Activated CD4-positive, alpha-beta T cell treated with anti-CD3 and anti-CD28 coated beads for 1 hour (primary cell): ENCODE results near the gene XRN2.

Source experiments
- DNase-seq: peaks from one replicate; pipeline ENCODE4 v3.0.0-alpha.2; 2020

XRN2 gene

DNA sequence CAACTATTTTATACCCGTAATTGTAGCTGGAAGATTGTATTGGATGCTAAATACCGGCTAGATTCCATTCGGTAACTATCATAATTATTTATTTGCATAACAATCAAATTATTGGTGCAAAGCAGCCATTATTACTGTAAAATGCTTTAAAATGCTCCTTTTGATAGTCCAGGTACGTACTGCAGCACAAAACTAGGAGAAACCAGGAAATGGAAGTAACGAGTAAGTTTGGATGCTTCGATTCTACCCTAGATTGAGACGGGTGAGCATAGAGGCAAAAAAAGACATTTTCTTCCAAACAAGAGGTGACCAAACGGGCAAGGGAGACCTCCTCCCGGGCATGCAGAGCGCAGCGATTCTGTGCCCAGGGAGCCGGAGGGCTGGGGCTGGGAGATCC lies 469 bp upstream of the XRN2 start:
- no peak for DNase-seq

DNA sequence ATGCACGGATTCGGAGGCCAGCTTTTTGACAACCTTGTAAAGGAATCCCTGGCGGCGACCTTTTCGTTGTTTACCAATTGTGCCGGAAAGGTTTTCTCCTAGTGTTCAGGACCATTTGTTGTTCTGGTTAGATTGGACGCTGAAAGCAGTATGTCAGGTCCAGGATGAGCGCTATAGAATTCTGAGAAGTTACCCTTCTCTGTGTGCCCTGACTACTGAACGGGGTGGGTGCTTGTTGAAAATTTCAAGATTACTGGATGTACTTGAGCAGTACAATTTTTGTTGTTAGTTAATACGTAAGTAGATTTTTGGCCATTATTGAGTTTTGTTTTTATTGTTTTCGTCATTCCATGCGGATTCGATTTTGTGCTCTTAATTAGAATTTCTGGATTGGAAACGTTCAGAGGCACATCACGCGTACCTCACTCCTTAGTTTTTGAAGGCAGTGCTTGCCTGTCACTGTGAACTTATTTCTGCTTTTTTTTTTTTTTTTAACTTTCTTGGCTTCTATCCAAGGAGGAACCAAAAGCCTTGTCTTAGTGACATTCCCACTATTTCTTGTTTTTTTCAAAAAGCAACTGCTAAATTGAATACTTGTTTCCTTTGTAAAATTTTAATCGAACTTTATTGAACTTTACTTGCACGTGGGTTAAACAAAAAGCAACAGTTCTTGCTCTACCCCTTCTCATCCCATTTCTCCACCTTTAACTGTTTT lies 898 bp downstream of the XRN2 start:
- DNase-seq, result no peak

DNA sequence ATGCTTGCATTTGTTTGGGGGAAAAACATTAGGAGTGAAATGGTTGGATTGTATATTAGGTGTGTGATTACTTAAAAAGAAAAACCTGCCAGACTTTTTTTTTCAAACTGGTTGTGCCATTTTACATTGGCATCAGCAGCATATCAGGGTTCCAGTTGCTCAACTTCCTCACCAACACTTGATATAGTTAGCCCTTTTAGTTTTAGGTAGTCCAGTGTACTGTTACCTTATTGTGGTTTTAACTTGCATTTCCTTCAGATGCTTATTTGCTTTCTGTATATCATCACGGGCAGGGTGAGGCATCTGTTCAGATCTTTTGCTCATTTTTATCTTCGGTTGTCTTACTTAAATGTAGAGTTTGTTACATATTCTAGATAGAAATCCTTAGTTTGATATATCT lies 5.2 kb downstream of the XRN2 start:
- no peak for DNase-seq

DNA sequence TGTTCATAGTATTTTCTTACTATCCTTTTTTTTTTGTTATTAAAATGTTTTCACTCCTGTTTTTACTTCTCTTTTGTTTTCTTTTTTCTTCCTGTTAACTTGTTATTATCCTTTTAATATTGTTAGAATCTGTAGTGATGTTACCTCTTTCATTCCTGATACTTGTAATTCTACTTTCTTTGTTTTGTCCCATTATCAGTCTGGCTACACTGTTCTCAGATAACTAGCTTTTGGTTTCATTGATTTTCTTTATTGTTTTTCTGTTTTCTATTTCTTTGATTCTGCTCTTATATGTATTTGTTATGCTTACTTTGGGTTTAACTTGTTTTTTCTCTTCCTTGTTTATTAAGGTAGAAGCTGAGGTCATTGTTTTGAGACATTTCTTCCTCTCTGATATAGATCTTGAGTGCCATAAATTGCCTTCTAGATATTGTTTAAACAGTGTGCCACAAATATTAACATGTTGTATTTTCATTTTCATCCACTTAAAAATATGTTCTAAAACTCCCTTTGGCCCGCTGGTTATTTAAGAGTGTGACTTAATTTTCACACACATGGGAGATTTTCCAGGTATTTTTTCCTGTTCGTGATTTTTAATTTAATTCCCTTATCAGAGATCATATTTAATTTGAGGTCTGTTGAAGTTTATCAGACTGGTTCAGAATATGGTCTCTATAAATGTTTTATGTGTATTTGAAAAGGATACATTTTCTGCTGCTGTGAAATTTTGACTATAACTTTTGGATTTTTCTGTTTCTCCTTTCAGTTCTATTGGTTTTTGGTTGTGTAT lies 6.7 kb downstream of the XRN2 start:
- no peak for DNase-seq

DNA sequence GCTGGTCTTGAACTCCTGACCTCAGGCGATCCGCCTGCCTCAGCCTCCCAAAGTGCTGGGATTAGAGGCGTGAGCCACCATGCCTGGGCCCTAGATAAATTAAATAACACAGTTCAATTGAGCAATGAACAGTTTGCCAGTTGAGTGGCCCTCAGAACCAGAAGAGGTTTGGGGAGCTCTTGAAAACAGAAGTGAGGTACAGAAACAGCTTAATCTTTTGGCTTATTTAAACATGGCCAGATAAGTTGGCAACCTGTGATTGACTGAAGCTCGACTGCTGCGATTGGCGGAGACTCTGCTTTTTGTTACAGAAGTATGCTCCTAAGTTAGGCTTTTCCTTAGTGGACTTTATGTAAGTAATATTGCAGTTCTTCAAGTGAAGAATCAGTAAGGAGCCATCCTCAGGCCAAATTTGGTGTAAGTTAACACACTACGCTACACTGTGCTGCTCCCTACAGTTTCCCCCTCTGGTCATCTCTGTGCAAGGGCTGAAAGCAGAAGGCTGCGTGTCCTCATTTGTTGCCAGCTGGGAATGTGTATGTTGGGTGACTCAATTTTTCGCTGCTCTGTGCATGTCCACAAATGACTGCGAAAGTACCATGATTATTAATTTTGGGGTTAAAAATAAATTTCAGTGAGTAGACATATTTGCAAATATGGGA lies 9.8 kb downstream of the XRN2 start:
- DNase-seq, result no peak

DNA sequence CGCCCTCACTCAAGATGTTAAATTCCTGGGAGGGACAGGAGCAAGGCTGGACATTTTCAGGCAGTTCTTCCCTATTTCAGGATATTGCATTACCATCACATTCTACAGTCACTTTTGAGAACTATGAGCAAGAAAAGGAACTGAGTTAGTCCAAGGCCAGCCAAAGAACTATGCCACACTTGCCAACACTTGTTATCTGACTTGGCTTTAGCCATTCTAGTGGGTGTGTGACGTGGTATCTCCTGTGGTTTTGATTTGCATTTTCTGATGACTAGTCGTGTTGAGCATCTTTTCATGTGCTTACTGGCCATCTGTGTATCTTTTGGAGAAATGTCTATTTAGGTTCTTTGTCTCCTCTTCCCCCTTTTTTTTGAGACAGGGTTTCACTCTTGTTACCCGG lies 12.0 kb downstream of the XRN2 start:
- no peak for DNase-seq

DNA sequence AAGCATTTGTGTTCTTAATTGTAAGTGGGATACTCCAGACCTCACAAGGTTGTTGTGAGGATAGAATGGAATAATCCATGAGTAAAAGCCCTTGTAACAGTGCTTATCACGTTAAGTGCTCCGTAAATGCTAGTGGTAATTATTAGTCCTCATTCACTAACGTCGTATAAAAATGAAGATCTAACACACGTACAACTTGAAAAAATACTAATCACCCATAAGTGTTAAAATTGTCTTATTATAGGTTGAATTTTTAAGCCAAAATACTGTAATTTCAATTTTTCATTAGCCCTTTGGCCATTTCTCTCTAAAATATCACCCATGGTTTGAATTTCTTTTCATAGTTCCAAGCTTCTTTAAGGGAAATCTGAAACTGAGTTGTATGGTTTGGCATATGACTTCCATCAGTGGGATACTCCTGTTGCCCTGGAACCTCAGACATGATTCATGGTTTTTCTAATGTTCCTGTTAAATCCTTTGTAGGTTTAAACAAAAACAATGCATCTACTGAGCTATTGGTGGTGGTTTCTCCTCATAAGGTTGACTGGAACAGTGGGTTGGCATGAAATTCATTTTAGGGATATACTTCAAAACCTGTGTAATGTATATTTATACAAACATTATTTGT lies 19.1 kb downstream of the XRN2 start:
- DNase-seq, result no peak

DNA sequence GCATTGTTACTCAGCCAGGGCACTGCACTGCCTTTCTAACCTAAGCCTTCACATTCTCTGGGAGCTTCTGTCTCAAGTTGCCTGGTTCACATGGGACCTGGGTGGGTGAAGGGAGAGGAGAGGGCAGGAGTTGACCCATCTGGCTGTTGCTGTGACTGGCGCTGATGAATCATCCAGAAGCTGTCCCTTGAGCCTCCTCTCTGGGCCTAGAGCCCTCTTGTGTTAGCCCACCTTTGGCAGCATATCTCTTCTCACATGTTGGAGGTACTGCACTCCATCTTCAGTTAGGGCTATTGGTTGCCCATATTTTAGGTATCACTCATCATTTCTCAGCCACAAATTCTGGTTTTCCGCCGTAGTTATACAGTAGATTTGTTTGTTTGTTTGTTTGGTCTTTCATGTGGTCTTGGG lies 19.8 kb downstream of the XRN2 start:
- no peak for DNase-seq

DNA sequence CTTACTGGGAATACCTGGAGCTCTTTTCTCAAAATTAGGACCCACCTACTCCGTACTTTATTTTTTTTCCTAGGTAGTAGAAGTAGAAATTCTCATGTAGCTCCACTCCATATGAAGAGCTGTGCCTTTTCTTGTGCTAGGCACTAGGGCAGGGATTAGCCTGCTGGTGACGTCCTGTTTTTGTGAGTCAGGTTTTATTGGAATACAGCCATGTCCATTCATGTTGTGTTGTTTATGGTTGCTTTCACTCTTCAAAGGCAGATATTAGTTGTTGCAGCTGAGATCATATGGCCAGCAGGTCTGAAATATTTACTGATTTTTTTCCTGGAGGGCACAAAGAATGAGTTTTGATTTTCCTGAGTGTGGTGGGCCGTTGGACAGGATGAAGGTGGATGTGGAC lies 20.5 kb downstream of the XRN2 start:
- no peak for DNase-seq

DNA sequence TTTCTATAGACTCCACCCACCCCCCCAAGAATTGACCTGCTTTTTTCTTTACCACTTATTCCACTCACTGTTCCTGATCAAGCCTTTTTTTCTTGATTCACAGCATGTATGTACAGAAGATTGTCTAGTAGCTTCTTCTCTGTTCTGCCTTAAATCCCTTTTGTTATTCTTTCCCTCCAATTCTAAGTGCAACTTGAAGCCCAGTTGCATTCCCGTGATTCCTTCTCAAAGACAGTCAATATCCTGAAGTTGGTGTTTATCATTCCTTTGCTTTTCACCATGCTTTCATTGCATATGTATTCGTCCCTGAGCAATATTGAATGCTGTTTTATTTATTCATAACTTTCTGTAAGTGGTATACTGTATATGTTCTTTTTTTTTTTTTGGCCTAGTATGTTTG lies 21.0 kb downstream of the XRN2 start:
- DNase-seq, result no peak

DNA sequence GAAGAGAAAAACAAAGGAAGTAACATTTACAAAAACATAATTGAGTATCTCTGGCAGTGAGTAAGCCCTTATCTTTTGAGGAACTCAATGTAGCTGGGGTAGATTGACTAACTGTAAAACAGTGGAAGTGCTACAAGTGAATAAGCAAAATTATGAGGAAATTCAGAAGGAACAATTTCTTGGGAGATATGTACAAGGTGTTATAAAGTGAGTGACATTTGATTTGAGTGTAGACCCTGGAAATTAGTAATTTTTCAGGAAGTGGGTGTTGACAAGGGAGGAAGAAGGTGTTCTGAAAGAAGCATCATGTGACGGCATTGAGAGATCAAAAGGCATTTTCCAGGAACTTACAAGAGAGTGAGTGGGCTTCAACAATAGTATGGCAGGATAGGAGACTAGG lies 22.2 kb downstream of the XRN2 start:
- no peak for DNase-seq

DNA sequence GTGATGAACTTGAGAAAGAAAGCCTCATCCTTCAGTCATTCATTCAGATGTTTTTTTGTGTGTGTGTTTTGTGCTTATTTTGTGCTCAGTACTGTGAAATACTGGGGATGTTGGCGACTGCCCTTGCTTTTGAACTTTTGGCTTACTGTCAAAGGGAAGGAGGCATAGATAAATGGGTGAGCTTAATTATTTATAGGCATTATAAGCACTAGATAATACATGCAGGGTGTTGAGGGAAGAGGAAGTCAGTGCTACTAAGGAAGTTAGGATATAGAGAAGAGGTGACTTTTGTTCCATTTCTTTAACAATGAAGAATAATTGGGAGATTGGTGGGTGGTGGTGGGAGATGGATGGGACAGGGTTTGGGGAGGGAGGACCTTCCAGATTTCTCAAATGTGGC lies 23.6 kb downstream of the XRN2 start:
- DNase-seq, result no peak

DNA sequence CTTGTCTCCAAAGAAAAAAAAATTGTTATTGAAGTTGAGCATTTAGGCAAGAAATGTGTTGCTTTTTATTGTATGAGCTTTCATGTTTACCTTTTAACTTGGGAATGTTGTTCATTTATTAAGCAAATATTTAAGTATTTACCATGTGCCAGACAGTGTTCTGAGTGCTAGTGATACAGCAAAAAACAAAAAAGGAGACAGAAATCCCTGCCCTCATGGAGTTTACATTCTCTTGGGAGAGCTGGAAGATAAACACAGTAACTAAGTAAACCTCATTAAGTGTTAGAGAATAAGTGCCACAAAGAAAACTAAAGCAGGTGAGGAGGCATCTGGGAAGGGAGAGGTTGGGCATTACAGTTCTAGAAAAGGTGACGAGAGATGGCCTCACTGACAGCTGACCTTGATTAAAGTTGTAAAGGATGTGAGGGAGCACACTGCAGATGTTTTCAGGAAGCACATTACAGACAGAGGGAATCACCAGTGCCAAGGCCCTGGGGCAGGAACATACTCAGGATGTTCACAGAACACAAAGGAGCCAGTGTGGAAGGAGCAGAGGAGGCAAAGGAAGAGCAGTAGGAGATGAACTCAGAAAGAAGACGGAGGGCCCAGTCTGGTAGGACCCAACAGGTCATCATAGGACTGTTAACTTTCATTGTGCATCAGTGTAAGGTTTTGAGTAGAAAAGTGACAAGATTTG lies 33.5 kb downstream of the XRN2 start:
- DNase-seq, result no peak

DNA sequence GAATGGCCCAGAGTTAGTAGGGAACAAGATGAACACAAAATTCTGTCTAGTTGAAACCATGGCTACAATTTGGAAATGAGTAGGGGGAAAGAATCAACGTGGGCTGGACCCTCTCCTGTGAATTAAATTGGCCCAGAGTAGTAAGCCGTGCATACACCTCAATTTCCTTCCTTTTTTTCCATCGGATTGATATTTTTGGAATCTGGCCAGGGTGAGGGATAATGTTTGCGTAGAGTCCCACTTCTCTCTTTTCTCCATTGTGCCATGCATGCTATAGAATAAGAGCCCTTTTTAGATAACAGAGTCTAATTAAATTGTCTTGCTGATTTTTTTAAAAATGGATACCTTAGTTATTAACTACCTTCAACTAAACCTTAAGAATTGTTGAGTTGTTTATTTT lies 35.2 kb downstream of the XRN2 start:
- DNase-seq, result no peak

DNA sequence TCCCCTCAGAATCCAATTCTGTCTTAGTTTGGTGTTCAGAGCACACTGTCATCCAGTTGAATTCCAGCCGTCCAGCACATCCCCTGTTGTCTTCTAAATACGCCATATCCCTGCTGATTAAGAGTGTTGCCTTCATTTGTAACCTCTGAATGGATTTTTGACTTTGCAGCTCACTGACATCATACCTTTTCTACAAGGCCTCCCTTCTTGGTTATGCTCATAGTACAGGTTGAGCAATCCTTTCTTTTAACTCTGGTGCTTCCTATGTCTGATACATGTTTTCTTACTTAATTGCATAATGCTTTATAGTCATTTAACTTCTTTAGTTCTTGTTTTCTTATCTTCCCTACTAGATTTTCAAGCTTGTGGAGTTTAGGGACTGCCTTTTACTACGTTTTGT lies 36.4 kb downstream of the XRN2 start:
- no peak for DNase-seq

DNA sequence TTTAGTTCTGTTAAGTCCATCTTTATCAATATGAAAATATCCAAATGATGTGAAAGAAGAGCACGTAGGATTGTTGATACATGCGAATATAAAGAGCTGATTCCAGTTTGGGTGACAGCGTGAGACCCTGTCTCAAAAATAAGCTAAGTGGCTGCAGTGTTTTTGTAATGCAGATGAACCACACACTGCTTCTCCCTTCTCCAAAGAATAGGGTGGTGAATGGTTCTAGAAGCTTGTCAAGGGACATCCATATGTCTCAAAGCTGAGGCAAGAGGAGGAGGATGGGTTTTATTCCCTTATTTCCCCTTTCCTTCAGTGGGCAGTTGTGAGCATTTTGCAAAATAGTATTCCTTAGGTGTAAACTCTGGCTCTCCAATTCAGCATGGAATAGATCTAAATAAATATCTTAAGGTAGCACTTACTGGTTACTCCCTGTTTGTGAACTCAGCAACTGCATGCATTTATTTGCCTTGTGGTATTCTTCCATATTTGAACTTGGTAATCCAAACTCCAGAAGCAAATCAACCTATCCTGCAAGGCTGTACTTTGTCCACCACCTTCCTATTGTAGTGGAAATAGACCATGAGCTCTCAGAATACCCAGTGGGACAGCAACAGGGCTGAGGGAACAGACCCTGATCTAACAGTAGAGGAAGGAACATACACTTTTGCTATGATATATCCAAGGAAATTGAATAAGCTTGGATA lies 38.0 kb downstream of the XRN2 start:
- no peak for DNase-seq

DNA sequence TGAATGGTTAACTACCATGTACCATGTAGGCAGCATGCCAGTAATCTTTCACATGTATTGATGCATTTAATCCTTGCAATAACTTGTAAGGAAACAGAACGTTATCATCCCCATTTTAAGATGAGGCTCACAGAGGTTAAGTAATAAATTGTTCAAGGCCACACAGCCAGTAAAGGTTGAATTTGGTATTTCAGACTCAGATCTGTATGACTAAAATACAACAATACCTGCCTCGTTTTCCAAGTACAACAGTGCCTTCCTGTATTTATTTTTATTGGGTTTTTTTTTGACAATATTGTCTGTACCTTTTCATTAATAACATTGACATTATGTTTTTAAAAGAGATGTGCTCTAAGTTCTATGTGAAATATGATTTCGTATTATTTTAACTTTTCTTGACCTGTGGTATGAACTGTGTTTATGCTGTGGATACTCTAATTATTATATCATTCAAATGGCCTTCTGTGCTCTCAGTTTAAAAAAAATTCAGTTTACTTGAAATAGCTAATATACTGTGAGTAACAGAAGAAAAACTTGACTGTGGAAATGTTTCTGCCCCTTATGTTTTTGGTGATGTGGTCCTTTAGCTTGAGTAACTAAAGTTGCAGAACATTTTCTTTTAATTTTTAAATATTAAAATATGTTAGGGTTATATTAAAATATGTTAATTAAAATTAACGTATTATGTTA lies 39.7 kb downstream of the XRN2 start:
- DNase-seq, result no peak

DNA sequence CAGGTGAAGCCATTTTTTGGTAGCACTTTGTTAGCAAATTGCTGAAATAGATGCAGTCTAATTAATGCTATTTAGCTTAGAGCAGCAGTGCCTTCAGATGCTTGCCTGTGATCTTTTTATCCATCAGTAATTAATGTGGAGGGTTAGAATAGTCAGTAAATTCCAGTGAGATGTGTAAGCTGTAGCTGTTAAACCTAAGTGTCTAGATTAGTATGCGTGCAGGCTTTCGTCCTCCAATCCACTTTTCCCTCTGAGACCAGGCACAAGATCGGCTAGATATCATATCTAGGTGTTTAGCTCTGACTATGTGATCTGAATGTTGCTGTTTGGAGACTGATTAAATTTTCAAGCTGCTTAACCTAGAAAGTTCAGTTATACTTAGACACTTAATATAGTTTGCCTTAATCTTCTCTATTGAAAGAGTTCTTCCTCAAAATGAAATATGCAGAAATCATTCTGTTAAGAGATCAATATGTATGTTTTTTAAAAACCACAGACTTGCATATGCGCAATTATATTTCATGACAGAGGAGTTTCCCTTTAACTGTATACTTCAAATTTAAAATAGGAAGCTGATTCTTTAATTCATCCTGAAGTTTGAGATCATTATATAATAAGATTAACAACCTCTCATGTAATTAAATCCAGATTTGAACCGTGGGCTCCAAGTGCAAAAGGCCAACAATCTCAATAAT lies 41.2 kb downstream of the XRN2 start:
- no peak for DNase-seq

DNA sequence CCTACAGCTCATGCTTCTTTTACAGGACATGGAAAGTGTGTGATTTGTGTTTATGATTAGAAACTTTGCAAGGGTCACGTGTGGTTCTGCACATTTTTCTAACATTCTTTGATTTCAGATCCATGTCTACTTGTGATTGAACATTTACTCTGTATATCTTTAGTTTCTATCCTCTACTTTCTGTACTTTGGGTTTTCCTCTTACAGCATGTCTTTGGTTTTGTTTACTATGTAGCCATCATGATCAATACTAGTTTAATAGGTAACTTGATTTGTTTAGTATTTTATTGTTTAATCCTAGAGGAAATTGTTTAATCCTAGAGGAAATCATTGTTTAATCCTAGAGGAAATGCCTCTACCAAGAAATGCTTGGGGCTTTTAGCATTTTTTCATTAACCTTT lies 41.8 kb downstream of the XRN2 start:
- DNase-seq, result no peak

DNA sequence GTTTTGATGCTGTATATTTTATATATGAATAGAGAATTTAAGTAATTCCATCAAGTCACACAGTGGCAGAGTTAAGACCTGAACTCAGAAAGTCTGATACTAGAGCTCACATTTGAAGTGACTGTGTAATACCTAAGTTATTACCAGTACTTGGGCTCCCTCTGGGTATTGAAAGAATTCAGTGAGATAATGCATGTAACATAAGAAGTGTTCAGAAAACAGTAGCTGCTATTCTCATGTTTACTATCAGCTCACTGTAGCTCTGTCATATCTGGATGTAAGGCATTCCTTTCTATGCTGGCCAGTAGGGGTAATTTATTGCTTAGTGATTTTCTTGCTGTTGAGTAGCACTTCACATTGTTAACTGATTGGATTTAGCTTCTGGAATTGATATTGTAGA lies 49.6 kb downstream of the XRN2 start:
- DNase-seq, result no peak

DNA sequence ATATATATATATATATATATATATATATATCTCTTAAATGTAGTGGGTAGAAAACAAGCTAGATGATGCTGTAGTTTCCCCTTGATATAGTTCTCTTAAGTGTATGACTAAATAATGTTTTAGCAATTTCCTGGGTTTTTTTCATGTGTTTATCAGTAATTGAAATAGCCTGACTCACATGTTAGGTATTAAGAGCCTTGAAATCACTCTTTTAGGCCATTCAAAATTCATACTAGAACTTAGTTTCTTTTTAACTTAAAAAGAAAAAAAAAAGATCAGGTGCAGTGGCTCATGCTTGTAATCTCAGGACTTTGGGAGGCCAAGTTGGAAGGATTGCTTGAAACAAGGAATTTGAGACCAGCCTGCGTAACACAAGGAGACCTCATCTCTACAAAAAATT lies 50.1 kb downstream of the XRN2 start:
- DNase-seq, result no peak
